GM12865 (cell line): Measurements from ENCODE around the gene CD177.
"Not testable (repeated sequence)": the region's sequence is repeated elsewhere in the genome, so short reads cannot be mapped to it uniquely, and the experiment has no call there.

Experiments used
- DNase-seq: peaks from one replicate; pipeline ENCODE4 v3.0.0; 2010; ENCODE audit warnings: low read depth
- H3K4me3 ChIP-seq: 2 replicates; pipeline ENCODE4 v1.5.1; 2011; ENCODE audit warnings: mild to moderate bottlenecking, low read depth, low read length, control low read depth
- CTCF ChIP-seq: IDR thresholded peaks from 2 replicates; pipeline ENCODE4 v1.5.1; 2011; ENCODE audit warnings: low read length, control low read depth, low read depth, inconsistent platforms; ENCODE audit not compliant: insufficient read depth; ENCODE audit errors: missing control alignments

The CD177 gene

GRCh38 chr19:43371909-43372308, 18.4 kb downstream of the CD177 start:
- no peak overlapping the region for H3K4me3 ChIP-seq
- no peak for TF ChIP-seq CTCF
- DNase-seq: no peak

GRCh38 chr19:43372462-43372861, 19.0 kb downstream of the CD177 start:
- H3K4me3 ChIP-seq: no peak overlapping the region
- DNase-seq: no peak
- no peak for TF ChIP-seq CTCF

DNA sequence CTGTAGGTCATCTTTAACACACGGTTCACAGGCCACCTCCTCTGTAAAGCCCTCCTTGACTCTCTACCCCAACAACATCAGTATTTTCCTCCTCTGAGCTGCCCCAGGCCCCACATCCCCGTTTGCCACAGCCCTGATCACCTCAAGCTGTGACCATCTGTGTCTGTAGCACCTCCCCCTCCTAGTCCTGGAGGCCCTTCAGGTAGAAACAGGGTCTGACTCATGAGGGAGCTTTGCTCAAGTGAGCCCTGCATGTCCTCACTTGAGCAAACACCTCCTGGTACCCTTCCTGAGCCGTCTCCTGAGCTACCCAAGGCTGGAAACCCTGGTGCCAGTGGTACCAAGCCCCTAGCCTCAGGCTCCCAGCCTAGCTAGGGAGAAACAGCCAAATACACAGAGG, 24.1 kb downstream of the CD177 start:
- H3K4me3 ChIP-seq, DNase-seq: not testable (repeated sequence)

DNA sequence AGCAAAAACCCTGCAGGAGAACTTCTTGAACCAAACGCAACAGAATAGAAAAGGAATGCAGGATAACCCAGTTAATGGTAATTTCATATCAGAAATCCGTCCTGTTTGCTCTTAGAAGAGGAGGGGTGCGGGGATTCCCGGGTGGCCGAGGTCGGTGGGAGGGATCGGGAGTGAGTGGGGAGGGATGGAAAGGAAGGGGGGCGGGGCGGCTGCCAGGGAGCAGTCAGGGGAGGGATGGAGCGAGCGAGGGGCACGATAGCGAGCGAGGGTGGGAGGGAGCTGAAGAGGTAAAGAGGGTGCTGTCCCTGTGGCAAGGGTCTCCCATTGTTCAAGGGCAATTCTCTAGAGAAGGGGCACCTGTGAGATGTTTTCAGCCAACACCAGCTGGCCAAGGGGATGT, 26.5 kb downstream of the CD177 start:
- no peak for DNase-seq
- H3K4me3 ChIP-seq: no peak overlapping the region
- no peak for TF ChIP-seq CTCF

DNA sequence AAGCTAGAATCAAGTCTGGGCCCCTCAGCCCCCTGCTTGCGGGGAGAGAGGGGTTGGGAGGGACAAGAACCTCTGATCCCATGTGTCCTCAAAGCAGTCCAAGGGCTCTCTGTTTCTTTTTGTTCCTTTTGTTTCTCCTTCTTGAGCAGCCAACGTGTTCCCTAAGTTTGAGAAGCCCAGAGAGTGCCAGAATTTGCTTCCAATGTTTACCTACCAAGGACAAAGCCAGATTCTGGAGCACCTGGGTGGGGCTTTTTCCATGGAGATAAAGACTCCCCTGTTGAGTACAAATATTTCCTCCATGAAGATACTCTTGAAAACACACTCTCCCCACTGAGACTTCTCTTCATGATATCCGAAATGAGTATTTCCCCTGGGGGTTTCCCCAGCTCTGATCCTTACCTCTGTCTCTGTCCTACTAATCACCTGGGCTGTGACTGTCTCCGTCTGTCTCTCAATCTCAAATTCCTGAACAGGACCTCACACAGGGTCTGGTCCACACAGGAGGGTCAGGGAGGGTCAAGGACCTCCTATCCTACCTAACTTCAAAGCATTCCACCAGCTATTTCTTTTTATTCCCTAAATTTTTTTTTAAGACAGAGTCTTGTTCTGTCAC, 27.4 kb downstream of the CD177 start:
- DNase-seq: peak; percentile 9
- no peak overlapping the region for H3K4me3 ChIP-seq
- TF ChIP-seq CTCF: no peak

- not testable (repeated sequence) for H3K4me3 ChIP-seq, DNase-seq
These were observed 29.2 kb downstream of the CD177 start for GRCh38 chr19:43382586-43383216.

DNA sequence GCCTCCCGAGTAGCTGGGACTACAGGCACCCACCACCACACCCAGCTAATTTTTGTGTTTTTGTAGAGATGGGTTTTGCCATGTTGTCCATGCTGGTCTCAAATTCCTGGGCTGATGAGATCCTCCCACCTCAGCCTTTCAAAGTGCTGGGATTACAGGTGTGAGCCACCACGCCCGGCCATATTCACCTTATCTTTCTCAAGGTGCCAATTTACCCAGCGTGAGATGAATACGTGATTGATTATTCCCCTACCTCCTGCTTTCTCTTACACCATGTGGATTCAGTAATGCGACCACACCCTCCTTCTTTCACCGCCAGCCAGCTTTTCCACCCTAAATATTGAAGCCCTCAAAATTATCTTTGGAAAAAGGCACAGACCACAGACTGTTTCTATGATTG, 29.8 kb downstream of the CD177 start:
- not testable (repeated sequence) for H3K4me3 ChIP-seq, DNase-seq

GRCh38 chr19:43383759-43384158, 30.3 kb downstream of the CD177 start:
- DNase-seq, H3K4me3 ChIP-seq: not testable (repeated sequence)

GRCh38 chr19:43390903-43391551, 37.5 kb downstream of the CD177 start:
- H3K4me3 ChIP-seq, DNase-seq: not testable (repeated sequence)

- not testable (repeated sequence) for DNase-seq, H3K4me3 ChIP-seq
These were observed 38.1 kb downstream of the CD177 start for GRCh38 chr19:43391552-43391935.

DNA sequence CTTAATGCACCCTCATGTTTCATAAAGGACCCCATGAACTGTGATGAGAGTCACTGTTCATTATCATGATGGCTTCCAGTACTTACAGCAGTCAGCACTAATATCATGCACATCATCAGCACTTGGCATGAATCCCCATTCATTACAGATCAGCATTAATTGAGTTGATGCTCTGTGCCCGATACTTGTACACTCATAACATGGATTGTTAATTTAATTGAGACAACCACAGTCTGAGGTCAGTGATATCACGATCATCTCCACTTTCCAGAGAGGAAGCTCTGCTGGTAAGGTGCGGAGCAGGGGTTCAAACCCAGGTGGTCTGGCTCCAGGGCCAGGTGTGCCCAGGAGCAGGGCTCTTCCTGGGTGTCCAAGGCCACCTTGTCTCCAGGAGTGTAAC, 40.0 kb downstream of the CD177 start:
- H3K4me3 ChIP-seq, DNase-seq: not testable (repeated sequence)
